Measurements from ENCODE around the gene NRM.
"Not testable (repeated sequence)": the region's sequence is repeated elsewhere in the genome, so short reads cannot be mapped to it uniquely, and the experiment has no call there.

DNA sequence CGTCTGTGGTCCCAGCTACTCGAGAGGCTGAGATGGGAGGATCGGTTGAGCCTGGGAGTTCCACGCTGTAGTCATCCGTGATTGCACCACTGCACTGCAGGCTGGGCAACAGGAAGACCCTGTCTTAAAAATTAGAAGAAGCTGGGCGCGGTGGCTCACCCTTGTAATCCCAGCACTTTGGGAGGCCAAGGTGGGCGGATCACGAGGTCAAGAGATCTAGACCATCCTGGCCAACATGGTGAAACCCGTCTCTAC, 31.2 kb upstream of the NRM start:
- TF ChIP-seq, protein P1, sequence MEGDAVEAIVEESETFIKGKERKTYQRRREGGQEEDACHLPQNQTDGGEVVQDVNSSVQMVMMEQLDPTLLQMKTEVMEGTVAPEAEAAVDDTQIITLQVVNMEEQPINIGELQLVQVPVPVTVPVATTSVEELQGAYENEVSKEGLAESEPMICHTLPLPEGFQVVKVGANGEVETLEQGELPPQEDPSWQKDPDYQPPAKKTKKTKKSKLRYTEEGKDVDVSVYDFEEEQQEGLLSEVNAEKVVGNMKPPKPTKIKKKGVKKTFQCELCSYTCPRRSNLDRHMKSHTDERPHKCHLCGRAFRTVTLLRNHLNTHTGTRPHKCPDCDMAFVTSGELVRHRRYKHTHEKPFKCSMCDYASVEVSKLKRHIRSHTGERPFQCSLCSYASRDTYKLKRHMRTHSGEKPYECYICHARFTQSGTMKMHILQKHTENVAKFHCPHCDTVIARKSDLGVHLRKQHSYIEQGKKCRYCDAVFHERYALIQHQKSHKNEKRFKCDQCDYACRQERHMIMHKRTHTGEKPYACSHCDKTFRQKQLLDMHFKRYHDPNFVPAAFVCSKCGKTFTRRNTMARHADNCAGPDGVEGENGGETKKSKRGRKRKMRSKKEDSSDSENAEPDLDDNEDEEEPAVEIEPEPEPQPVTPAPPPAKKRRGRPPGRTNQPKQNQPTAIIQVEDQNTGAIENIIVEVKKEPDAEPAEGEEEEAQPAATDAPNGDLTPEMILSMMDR (IDR thresholded peaks at IDR 0.05; ENCODE audit: poor library complexity) = not testable (repeated sequence)
- TF ChIP-seq EZH2 (IDR thresholded peaks at IDR 0.05; ENCODE audit: borderline replicate concordance); EZH2phosphoT487 (IDR thresholded peaks at IDR 0.05; ENCODE audit: low read depth, severe bottlenecking, unreplicated experiment): not testable (repeated sequence)

Measured in hepatocyte (in vitro differentiated cells).